ENCODE results near the gene TPX2. TPM values are rescaled to one million over a fixed set of nuclear protein-coding genes. Genes with fewer than 3 reads are reported as not detected.
A peak's percentile ranks its signal among the peaks of the same experiment; 100 is the strongest.

The TPX2 gene
- total and polyA plus RNA-seq, 5 donors, result 0.41 to 2.5 (median 0.79) TPM

GRCh38 chr20:31716351-31716750 lies 22.7 kb upstream of the TPX2 start:
- intact Hi-C loops (cut with DNase I), result no loop called here
- DNase-seq (no peak), ATAC-seq (no peak)
- Histone ChIP-seq H3K27me3 (ENCODE audit: control insufficient read depth, insufficient read depth) (no peaks in the 10 kb centered on the region), H3K4me3 (ENCODE audit: low read length) (no peak overlapping the region), H3K4me1 (ENCODE audit: control insufficient read depth, insufficient read depth, low read length) (peaks cover 33% of the 10 kb centered on the region), H3K9me3 (ENCODE audit: control insufficient read depth, low read length) (no peaks in the 10 kb centered on the region), H3K27ac (ENCODE audit: low read length) (no peak overlapping the region)
- WGBS, result 72% methylated on average over 1 of the region's 1 CpG

GRCh38 chr20:31716818-31717477 lies 22.1 kb upstream of the TPX2 start:
- 60% methylated on average over 5 of the region's 5 CpGs for WGBS
- Histone ChIP-seq H3K27me3 (ENCODE audit: control insufficient read depth, insufficient read depth) (no peaks in the 10 kb centered on the region), H3K27ac (ENCODE audit: low read length) (peak overlapping the region; percentile 76), H3K4me3 (ENCODE audit: low read length) (peak overlapping the region; percentile 1), H3K9me3 (ENCODE audit: control insufficient read depth, low read length) (no peaks in the 10 kb centered on the region), H3K4me1 (ENCODE audit: control insufficient read depth, insufficient read depth, low read length) (peaks cover 31% of the 10 kb centered on the region)
- DNase-seq (no peak), ATAC-seq (no peak)
- intact Hi-C loops (cut with DNase I), result no loop called here

GRCh38 chr20:31717478-31718201 lies 21.4 kb upstream of the TPX2 start:
- H3K27ac ChIP-seq (ENCODE audit: low read length), result peak overlapping the region; percentile 59
- DNase-seq, result no peak
- no peaks in the 10 kb centered on the region for H3K27me3 ChIP-seq (ENCODE audit: control insufficient read depth, insufficient read depth)
- no peak for ATAC-seq
- 73% methylated on average over 6 of the region's 6 CpGs for WGBS
- intact Hi-C loops (cut with DNase I), result no loop called here
- H3K4me1 ChIP-seq (ENCODE audit: control insufficient read depth, insufficient read depth, low read length), result peaks cover 31% of the 10 kb centered on the region
- H3K4me3 ChIP-seq (ENCODE audit: low read length), result peak overlapping the region; percentile 1
- H3K9me3 ChIP-seq (ENCODE audit: control insufficient read depth, low read length), result no peaks in the 10 kb centered on the region

- H3K9me3 ChIP-seq (ENCODE audit: control insufficient read depth, low read length), result no peaks in the 10 kb centered on the region
- H3K27ac ChIP-seq (ENCODE audit: low read length), result peak overlapping the region; percentile 96
- DNase-seq (no peak), ATAC-seq (no peak)
- peaks cover 21% of the 10 kb centered on the region for H3K4me1 ChIP-seq (ENCODE audit: control insufficient read depth, insufficient read depth, low read length)
- intact Hi-C loops (cut with DNase I), result no loop called here
- peak overlapping the region; percentile 98 for H3K4me3 ChIP-seq (ENCODE audit: low read length)
- 57% methylated on average over 6 of the region's 6 CpGs for WGBS
- H3K27me3 ChIP-seq (ENCODE audit: control insufficient read depth, insufficient read depth), result no peaks in the 10 kb centered on the region
Observed at GRCh38 chr20:31718952-31719643, 20.0 kb upstream of the TPX2 start.

- Histone ChIP-seq H3K27me3 (ENCODE audit: control insufficient read depth, insufficient read depth) (no peaks in the 10 kb centered on the region), H3K27ac (ENCODE audit: low read length) (peak overlapping the region; percentile 96), H3K9me3 (ENCODE audit: control insufficient read depth, low read length) (no peaks in the 10 kb centered on the region), H3K4me3 (ENCODE audit: low read length) (peak overlapping the region; percentile 98), H3K4me1 (ENCODE audit: control insufficient read depth, insufficient read depth, low read length) (peaks cover 18% of the 10 kb centered on the region)
- ATAC-seq, result no peak
- WGBS, result 41% methylated on average over 2 of the region's 2 CpGs
- intact Hi-C loops (cut with DNase I), result loop anchor here (5.0 to 10.0 kb wide), 3 partner anchors 53 to 155 kb away; no protein-coding TSS in a partner anchor
- DNase-seq, result no peak
Observed at GRCh38 chr20:31719644-31720485, 19.2 kb upstream of the TPX2 start.

GRCh38 chr20:31720486-31721407 lies 18.3 kb upstream of the TPX2 start:
- Histone ChIP-seq H3K4me3 (ENCODE audit: low read length) (peak overlapping the region; percentile 98), H3K27ac (ENCODE audit: low read length) (peak overlapping the region; percentile 96), H3K9me3 (ENCODE audit: control insufficient read depth, low read length) (no peaks in the 10 kb centered on the region), H3K27me3 (ENCODE audit: control insufficient read depth, insufficient read depth) (no peaks in the 10 kb centered on the region), H3K4me1 (ENCODE audit: control insufficient read depth, insufficient read depth, low read length) (peaks cover 18% of the 10 kb centered on the region)
- ATAC-seq, result no peak
- no peak for DNase-seq
- intact Hi-C loops (cut with DNase I), result loop anchor here (5.0 to 10.0 kb wide), 3 partner anchors 53 to 156 kb away; no protein-coding TSS in a partner anchor
- WGBS, result 18% methylated on average over 7 of the region's 7 CpGs

GRCh38 chr20:31721408-31722256 lies 17.5 kb upstream of the TPX2 start:
- peak; percentile 23 to 70 (median 68) for DNase-seq

GRCh38 chr20:31722257-31723068 lies 16.6 kb upstream of the TPX2 start, which contains the start of gene BCL2L1:
TSS of gene BCL2L1 (minus strand) at chr20:31722868. CDS start at chr20:31722218, 650 bp downstream.
- Histone ChIP-seq H3K4me3 (ENCODE audit: low read length) (peak within 1 kb of the TSS; percentile 98), H3K27ac (ENCODE audit: low read length) (peak within 1 kb of the TSS; percentile 97), H3K27me3 (ENCODE audit: control insufficient read depth, insufficient read depth) (no peaks in the 10 kb centered on the region), H3K4me1 (ENCODE audit: control insufficient read depth, insufficient read depth, low read length) (peaks cover 14% of the 10 kb centered on the region), H3K9me3 (ENCODE audit: control insufficient read depth, low read length) (no peaks in the 10 kb centered on the region)
- ATAC-seq, result peak; percentile 89
- under 1% methylated on average over 38 of the region's 38 CpGs for WGBS
- DNase-seq, result peak; percentile 91 to 96 (median 95)
- intact Hi-C loops (cut with DNase I), result loop anchor here (1.0 to 10.0 kb wide), 5 partner anchors 55 to 158 kb away; no protein-coding TSS in a partner anchor

More at GRCh38 chr20:31721408-31722256, 17.5 kb upstream of the TPX2 start:
- Histone ChIP-seq H3K4me1 (ENCODE audit: control insufficient read depth, insufficient read depth, low read length) (peaks cover 16% of the 10 kb centered on the region), H3K27ac (ENCODE audit: low read length) (peak overlapping the region; percentile 96), H3K27me3 (ENCODE audit: control insufficient read depth, insufficient read depth) (no peaks in the 10 kb centered on the region), H3K4me3 (ENCODE audit: low read length) (peak overlapping the region; percentile 98), H3K9me3 (ENCODE audit: control insufficient read depth, low read length) (no peaks in the 10 kb centered on the region)
- 41% methylated on average over 22 of the region's 22 CpGs for WGBS
- intact Hi-C loops (cut with DNase I), result loop anchor here (2.0 to 10.0 kb wide), 4 partner anchors 54 to 157 kb away; no protein-coding TSS in a partner anchor
- ATAC-seq, result no peak

Measured in right cardiac atrium (tissue), 5 donors.